GM10266 (cell line): ENCODE results near the gene IPO7.
A peak's percentile ranks its signal among the peaks of the same experiment; 100 is the strongest.

Source experiments
- DNase-seq: peaks from one replicate; pipeline ENCODE4 v3.0.0; 2012; ENCODE audit errors: extremely low spot score
- TF ChIP-seq, protein P1 (sequence below): IDR thresholded peaks from 2 replicates; pipeline ENCODE4 v1.5.1; 2012; ENCODE audit warnings: mild to moderate bottlenecking, low read depth; ENCODE audit not compliant: control insufficient read depth, insufficient read depth; ENCODE audit errors: missing control alignments

Gene IPO7

GRCh38 chr11:9362393-9362863, 22.0 kb upstream of the IPO7 start:
- TF ChIP-seq, protein P1, sequence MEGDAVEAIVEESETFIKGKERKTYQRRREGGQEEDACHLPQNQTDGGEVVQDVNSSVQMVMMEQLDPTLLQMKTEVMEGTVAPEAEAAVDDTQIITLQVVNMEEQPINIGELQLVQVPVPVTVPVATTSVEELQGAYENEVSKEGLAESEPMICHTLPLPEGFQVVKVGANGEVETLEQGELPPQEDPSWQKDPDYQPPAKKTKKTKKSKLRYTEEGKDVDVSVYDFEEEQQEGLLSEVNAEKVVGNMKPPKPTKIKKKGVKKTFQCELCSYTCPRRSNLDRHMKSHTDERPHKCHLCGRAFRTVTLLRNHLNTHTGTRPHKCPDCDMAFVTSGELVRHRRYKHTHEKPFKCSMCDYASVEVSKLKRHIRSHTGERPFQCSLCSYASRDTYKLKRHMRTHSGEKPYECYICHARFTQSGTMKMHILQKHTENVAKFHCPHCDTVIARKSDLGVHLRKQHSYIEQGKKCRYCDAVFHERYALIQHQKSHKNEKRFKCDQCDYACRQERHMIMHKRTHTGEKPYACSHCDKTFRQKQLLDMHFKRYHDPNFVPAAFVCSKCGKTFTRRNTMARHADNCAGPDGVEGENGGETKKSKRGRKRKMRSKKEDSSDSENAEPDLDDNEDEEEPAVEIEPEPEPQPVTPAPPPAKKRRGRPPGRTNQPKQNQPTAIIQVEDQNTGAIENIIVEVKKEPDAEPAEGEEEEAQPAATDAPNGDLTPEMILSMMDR = no peak

GRCh38 chr11:9363954-9364912, 20.2 kb upstream of the IPO7 start:
- TF ChIP-seq, protein P1 = no peak
- DNase-seq = peak; percentile 90

More at GRCh38 chr11:9362393-9362863, 22.0 kb upstream of the IPO7 start:
- no peak for DNase-seq

DNA sequence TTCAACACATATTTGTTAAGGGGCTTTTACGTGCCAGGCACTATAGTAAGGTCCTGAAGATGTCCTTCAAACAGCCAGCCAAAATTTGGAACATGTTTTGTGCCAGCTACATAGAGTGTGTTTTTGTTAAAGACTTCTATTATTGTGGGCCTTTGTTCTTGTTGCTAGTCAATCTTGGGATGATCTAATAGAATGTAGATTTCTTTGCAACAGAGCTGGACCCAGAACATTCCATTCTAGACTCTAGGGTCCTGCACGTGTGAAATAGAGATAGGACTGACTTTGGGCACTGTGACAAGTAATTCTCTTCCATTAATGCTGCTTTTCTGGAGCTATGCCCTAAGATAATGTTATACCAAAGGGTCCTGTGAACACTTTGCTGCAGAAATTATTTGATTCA, 16.9 kb upstream of the IPO7 start:
- no peak for DNase-seq
- TF ChIP-seq, protein P1 = no peak

DNA sequence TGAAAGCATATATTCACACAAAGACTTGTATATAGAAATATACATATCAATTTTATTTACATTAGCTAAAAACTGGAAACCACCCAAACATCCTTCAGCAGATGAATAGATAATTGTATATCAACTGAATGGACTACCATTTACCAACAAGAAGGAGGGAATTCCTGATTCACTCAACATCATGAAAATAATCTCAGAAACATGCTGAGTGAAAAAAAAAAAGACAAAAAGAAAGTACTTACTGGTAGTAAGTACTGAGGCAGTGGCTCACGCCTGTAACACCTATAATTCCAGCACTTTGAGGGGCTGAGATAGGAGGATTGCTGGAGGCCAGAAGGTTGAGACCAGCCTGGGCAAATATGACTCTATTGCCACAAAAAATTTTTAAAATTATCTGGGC, 7.4 kb upstream of the IPO7 start:
- TF ChIP-seq, protein P1 = no peak
- DNase-seq = no peak

GRCh38 chr11:9379041-9379440, 5.4 kb upstream of the IPO7 start:
- TF ChIP-seq, protein P1 = no peak
- DNase-seq = no peak

DNA sequence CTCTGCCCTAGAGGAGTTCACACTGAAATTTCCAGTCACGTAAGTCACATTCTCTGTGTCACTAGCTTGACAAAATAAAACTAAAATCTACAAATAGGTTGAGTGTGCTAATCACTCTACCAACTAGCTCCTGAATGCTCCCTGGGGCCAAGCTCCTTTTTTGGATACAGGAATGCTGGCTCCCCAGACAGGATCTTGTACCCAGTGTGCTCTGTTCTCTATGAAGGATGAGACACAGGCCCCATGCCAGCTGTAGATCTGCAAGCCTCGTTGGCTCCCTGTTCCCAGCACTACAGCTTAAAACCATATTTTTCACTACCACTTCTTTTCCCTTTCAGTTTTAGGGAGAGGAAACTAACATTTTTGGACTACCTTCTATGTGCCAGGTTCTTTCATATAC, 3.7 kb upstream of the IPO7 start:
- DNase-seq = no peak
- TF ChIP-seq, protein P1 = no peak

DNA sequence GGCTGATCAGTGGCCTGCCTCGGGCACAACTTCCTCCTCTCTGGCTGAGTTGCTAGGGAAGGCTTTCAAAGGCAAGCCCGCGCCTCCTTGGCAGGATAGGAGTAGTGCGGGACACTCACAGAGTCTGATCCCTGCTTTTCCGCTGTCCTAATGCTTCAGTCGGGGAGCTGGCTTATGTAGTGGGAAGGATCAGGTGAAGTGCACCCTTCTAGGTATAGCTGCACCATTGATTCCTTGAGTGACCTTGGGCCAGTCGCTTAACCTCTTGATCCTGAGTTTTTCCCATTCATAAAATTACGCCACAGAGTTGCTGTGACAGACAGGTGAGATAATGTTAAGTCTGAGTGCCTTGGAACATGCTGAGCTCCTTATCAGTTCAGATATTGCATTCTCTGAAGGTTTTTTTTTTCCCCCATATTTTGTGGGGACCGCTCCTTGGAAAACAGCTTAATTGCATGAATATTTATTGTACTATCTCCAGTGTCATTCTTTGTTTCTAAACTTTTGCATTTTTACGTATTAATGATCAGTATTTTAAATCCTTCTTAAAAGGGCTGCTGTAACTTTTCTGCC, 961 bp downstream of the IPO7 start:
- DNase-seq = peak; percentile 31

More for the DNA sequence above, 961 bp downstream of the IPO7 start:
- TF ChIP-seq, protein P1 = no peak
